GM12878 (cell line): ENCODE data around the gene HHAT. TPM values are rescaled to one million over a fixed set of nuclear protein-coding genes. Genes with fewer than 3 reads are reported as not detected.

Source experiments
- ATAC-seq: fragments of 200-7000 bp; cut with Tn5 transposase; 3 replicates; pipeline ENCODE4 v1.9.1; 2020; ENCODE audit warnings: mild to moderate bottlenecking, moderate library complexity
- BruUV-seq: library from RNA; stranded (reverse); fragments of 400-500 nt; replicated peaks from 2 replicates; lab custom pipeline; 2021; lab: Mats Ljungman, UMichigan
- CTCF ChIA-PET: fragments of 300-600 bp; sonication (Branson Sonifier 250); formaldehyde crosslinking; extraction: SDS; loops from one replicate; lab custom pipeline; 2021; ENCODE audit warnings: inconsistent platforms; lab: Yijun Ruan, JAX
- POLR2A ChIA-PET: fragments of 350-600 bp; formaldehyde crosslinking; extraction: SDS; loops from one replicate; lab custom pipeline; 2021; ENCODE audit warnings: inconsistent platforms; lab: Charles Lee
- RAD21 ChIA-PET: fragments of 300-600 bp; sonication (Branson Sonifier 250); formaldehyde crosslinking; loops from one replicate; lab custom pipeline; 2023; ENCODE audit warnings: antibody characterized with exemption; ENCODE audit not compliant: unreplicated experiment; lab: Charles Lee
- SMC1A ChIA-PET: fragments of 300-600 bp; sonication (Branson Sonifier 250); formaldehyde crosslinking; loops from one replicate; lab custom pipeline; 2023; ENCODE audit not compliant: unreplicated experiment, uncharacterized antibody; lab: Charles Lee
- DNase-seq: peaks from one replicate; pipeline ENCODE4 v3.0.0-alpha.2; 2011; ENCODE audit warnings: low read depth, low spot score
- FAIRE-seq: peaks from 3 replicates; lab custom pipeline; 2011; peaks lifted over from hg19 to GRCh38; lab: Jason Lieb, UNC
- H2AFZ ChIP-seq: 2 replicates; pipeline ENCODE4 v1.6.0; 2011; ENCODE audit warnings: low read depth, low read length, control low read depth; ENCODE audit not compliant: control insufficient read depth
- H3K27ac ChIP-seq: 2 replicates; pipeline ENCODE4 v1.5.1; 2011; ENCODE audit warnings: control low read depth; ENCODE audit not compliant: control insufficient read depth, insufficient read depth
- H3K27me3 ChIP-seq, 2 experiments: replicated peaks in 1 of 2; 2 replicates each; pipeline versions ENCODE4 v1.6.0 to v1.6.1; 2011; ENCODE audit warnings: low read length in 1 of 2; ENCODE audit not compliant: control insufficient read depth in 2 of 2, insufficient read depth in 2 of 2
- H3K36me3 ChIP-seq, 2 experiments: 2 replicates each; pipeline ENCODE4 v1.5.1; 2011; ENCODE audit warnings: low read length in 1 of 2; ENCODE audit not compliant: control insufficient read depth in 2 of 2, insufficient read depth in 2 of 2
- H3K4me1 ChIP-seq: 2 replicates; pipeline ENCODE4 v1.6.1; 2011; ENCODE audit warnings: mild to moderate bottlenecking, low read length, moderate library complexity, mixed read lengths; ENCODE audit not compliant: control insufficient read depth, insufficient read depth
- H3K4me2 ChIP-seq: 2 replicates; pipeline ENCODE4 v1.6.0; 2011; ENCODE audit warnings: control low read depth; ENCODE audit not compliant: control insufficient read depth, insufficient read depth
- H3K4me3 ChIP-seq: fragments of 200-600 bp; sonication (generic); 2 replicates; pipeline ENCODE4 v1.5.1; 2016
- H3K79me2 ChIP-seq: 2 replicates; pipeline ENCODE4 v1.6.0; 2011; ENCODE audit warnings: low read length; ENCODE audit not compliant: control insufficient read depth, insufficient read depth
- H3K9ac ChIP-seq: 2 replicates; pipeline ENCODE4 v1.8.0; 2011; ENCODE audit warnings: low read length, control low read depth, mixed read lengths; ENCODE audit not compliant: control insufficient read depth, insufficient read depth
- H3K9me3 ChIP-seq: replicated peaks from 3 replicates; pipeline ENCODE4 v1.5.1; 2011; ENCODE audit warnings: mild to moderate bottlenecking, low read length; ENCODE audit not compliant: control insufficient read depth, insufficient read depth
- H4K20me1 ChIP-seq: 2 replicates; pipeline ENCODE4 v1.6.0; 2011; ENCODE audit not compliant: control insufficient read depth, insufficient read depth
- CBX5 ChIP-seq: sonication (generic); IDR thresholded peaks from 2 replicates; pipeline ENCODE4 v1.6.1; 2016; ENCODE audit warnings: low read depth, moderate library complexity, mild to moderate bottlenecking, inconsistent platforms
- MXI1 ChIP-seq: fragments of 150-350 bp; IDR thresholded peaks from 2 replicates; pipeline ENCODE4 v1.6.1; 2011; ENCODE audit warnings: low read depth, mild to moderate bottlenecking, inconsistent platforms, low read length, improper control_type of control experiment
- NRF1 ChIP-seq: conservative IDR thresholded peaks from 2 replicates; pipeline ENCODE4 v1.6.1; 2011; ENCODE audit warnings: mild to moderate bottlenecking, low read depth, low read length, improper control_type of control experiment
- POU2F2 ChIP-seq: IDR thresholded peaks from 3 replicates; pipeline ENCODE4 v1.6.1; 2011; ENCODE audit warnings: low read depth, mild to moderate bottlenecking, low read length, borderline replicate concordance
- SMAD1 ChIP-seq: fragments of 450-650 bp; IDR thresholded peaks from 2 replicates; pipeline ENCODE4 v1.6.1; 2018; ENCODE audit warnings: mild to moderate bottlenecking, low read depth; ENCODE audit not compliant: partially characterized antibody
- SUZ12 ChIP-seq: fragments of 200-600 bp; sonication (generic); IDR thresholded peaks from one replicate; pipeline ENCODE4 v1.6.1; 2018; ENCODE audit warnings: antibody characterized with exemption, mild to moderate bottlenecking; ENCODE audit not compliant: unreplicated experiment
- USF1 ChIP-seq: IDR thresholded peaks from 2 replicates; pipeline ENCODE4 v1.6.1; 2011; ENCODE audit warnings: borderline replicate concordance, low read depth, mild to moderate bottlenecking, moderate library complexity, mixed read lengths, low read length; ENCODE audit not compliant: insufficient read depth; ENCODE audit errors: extremely low read length
- ZBTB11 ChIP-seq: fragments of 450-650 bp; formaldehyde crosslinking; IDR thresholded peaks from 2 replicates; pipeline ENCODE4 v1.5.0; 2022; ENCODE audit warnings: mild to moderate bottlenecking, missing genetic modification characterization
- ZBTB40 ChIP-seq: fragments of 450-650 bp; IDR thresholded peaks from 2 replicates; pipeline ENCODE4 v1.6.1; 2016; ENCODE audit warnings: mild to moderate bottlenecking, moderate library complexity, borderline replicate concordance
- ZNF622 ChIP-seq: fragments of 450-650 bp; IDR thresholded peaks from 2 replicates; pipeline ENCODE4 v1.6.1; 2017; ENCODE audit warnings: mild to moderate bottlenecking, inconsistent platforms
- WGBS: methylation state at CpG from one replicate; pipeline ENCODE4 v1.1.6; 2016; ENCODE audit warnings: low lambda C conversion rate; ENCODE audit not compliant: insufficient replicate concordance, insufficient coverage; ENCODE audit errors: missing lambda C conversion rate; 5-methylcytosine and 5-hydroxymethylcytosine counted together
- in situ Hi-C: fragments of 300-500 bp; cut with MboI; formaldehyde crosslinking; loops from 9 replicates; pipeline ENCODE4 v1.14.3; 2018; ENCODE audit warnings: mixed read lengths
- intact Hi-C: fragments of 100-400 bp; cut with micrococcal nuclease; formaldehyde crosslinking; loops from one replicate; pipeline ENCODE4 v1.14.2; 2022; ENCODE audit not compliant: unreplicated experiment
- polyA plus RNA-seq, 11 experiments: library from polyadenylated mRNA; depleted of rRNA in 4 of 11; unstranded in 6 of 11; stranded (reverse) in 5 of 11; fragments of >200 nt; fragmentation: Nextera tagmentation in 4 of 11; fragmentation: Illumina TruSeq in 1 of 11; extraction: Ambion mirVana in 4 of 11; extraction: Trizol in 1 of 11; gene quantifications; 1 replicate in 1 of 11; 2 replicates in 10 of 11; pipeline versions ENCODE4 v1.2.1 to v1.2.3, GENCODE V29; 2011 to 2016; ENCODE audit warnings: inconsistent platforms in 2 of 11, missing spikeins in 2 of 11, low read depth in 1 of 11
- total RNA-seq, 4 experiments: library from RNA; depleted of rRNA in 3 of 4; stranded (reverse); fragments of >200 nt in 3 of 4; fragmentation: Illumina TruSeq in 1 of 4; extraction: Trizol in 1 of 4; gene quantifications; 2 replicates each; pipeline versions ENCODE4 v1.2.1 to v1.2.3, GENCODE V29; 2013 to 2021
- TF ChIP-seq, protein P1 (sequence below): fragments of 450-650 bp; IDR thresholded peaks from 2 replicates; pipeline ENCODE4 v1.6.1; 2014; ENCODE audit warnings: mild to moderate bottlenecking

The HHAT gene
- total and polyA plus RNA-seq, 10 of the 15 experiments (the other 5 are each of a cell fraction or from before 2014, with no cell fraction given): 1.2 to 37.6 (median 2.6) TPM

DNA sequence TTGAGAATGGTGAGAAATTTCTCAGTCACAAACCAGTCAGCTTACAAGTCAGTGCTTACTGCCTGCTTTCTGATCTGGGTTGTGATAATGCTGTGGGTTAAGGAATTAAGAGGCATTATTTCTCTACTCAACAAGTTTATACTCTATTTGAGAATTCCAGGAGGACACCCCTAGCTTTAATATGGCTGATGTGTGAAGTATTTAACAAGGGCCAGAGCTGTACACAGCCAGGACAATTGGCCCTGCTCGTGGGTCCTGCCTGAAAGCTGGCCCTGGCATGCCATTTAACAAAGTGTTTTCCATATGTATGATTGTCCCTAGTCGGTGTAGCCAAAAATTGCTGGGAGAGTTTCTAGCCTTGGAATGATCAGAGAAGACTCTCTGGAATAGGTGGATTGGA lies 43.2 kb downstream of the HHAT start (continued):
- TF ChIP-seq ZBTB40 (no peak), USF1 (no peak)

- 96% methylated on average over 2 of the region's 2 CpGs for WGBS
- TF ChIP-seq, protein P1, sequence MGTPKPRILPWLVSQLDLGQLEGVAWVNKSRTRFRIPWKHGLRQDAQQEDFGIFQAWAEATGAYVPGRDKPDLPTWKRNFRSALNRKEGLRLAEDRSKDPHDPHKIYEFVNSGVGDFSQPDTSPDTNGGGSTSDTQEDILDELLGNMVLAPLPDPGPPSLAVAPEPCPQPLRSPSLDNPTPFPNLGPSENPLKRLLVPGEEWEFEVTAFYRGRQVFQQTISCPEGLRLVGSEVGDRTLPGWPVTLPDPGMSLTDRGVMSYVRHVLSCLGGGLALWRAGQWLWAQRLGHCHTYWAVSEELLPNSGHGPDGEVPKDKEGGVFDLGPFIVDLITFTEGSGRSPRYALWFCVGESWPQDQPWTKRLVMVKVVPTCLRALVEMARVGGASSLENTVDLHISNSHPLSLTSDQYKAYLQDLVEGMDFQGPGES: no peak
- TF ChIP-seq CBX5 (no peak), POU2F2 (no peak), ZBTB11 (CRISPR knock-in tag) (no peak), NRF1 (no peak), ZNF622 (no peak), SUZ12 (no peak), MXI1 (no peak), SMAD1 (no peak)
Measured at GRCh38 chr1:210372491-210372890, 43.8 kb downstream of the HHAT start.

More at GRCh38 chr1:210372491-210372890, 43.8 kb downstream of the HHAT start:
- CTCF ChIA-PET: interaction anchor here (1.0 to 9.5 kb wide), 9 partner anchors 12 to 41 kb away, joined by 3 to 379 read pairs (median 22); partner anchors contain the start of gene HHAT
- Histone ChIP-seq H3K27me3 (no peaks in the 10 kb centered on the region), H3K27ac (no peak overlapping the region), H4K20me1 (no peaks in the 10 kb centered on the region), H3K4me3 (no peak overlapping the region), H3K4me1 (no peaks in the 10 kb centered on the region), H3K36me3 (no peaks in the 10 kb centered on the region), H3K9me3 (no peaks in the 10 kb centered on the region), H3K79me2 (no peaks in the 10 kb centered on the region), H2AFZ (no peak overlapping the region), H3K4me2 (no peak overlapping the region), H3K9ac (no peak overlapping the region)
- in situ Hi-C loops: no loop called here
- no peak for FAIRE-seq
- intact Hi-C loops: no loop called here
- POLR2A ChIA-PET: interaction anchor here (0.5 to 4.3 kb wide), 4 partner anchors 12 to 62 kb away, joined by 3 to 29 read pairs (median 6); no protein-coding TSS in a partner anchor
- DNase-seq: no peak
- ATAC-seq: no peak
- RAD21 ChIA-PET: interaction anchor here (0.9 to 9.2 kb wide), 3 partner anchors 10 to 27 kb away, joined by 5 to 415 read pairs (median 7); no protein-coding TSS in a partner anchor
- no TSS peak for BruUV-seq
- SMC1A ChIA-PET: interaction anchor here (0.8 to 15.0 kb wide), 5 partner anchors 12 to 39 kb away, joined by 3 to 683 read pairs (median 44); no protein-coding TSS in a partner anchor
